SK-N-SH treated with all-trans-retinoic acid at 6 μM for 48 hours (cell line): Measurements from ENCODE around the gene PSEN2.

Experiments
- CREB5 ChIP-seq: fragments of 250-450 bp; sonication (Bioruptor Pico); IDR thresholded peaks from 2 replicates; pipeline ENCODE4 v1.5.1; 2020; ENCODE audit warnings: low read depth, mild to moderate bottlenecking, moderate library complexity
- ISL1 ChIP-seq: fragments of 250-450 bp; sonication (Bioruptor Pico); IDR thresholded peaks from 2 replicates; pipeline ENCODE4 v2.1.2; 2022; ENCODE audit warnings: mild to moderate bottlenecking, moderate library complexity
- PATZ1 ChIP-seq: fragments of 250-450 bp; sonication (Bioruptor Pico); IDR thresholded peaks from 2 replicates; pipeline ENCODE4 v1.8.0; 2020; ENCODE audit warnings: mild to moderate bottlenecking, moderate library complexity, borderline replicate concordance
- POU6F1 ChIP-seq: fragments of 250-450 bp; sonication (Bioruptor Pico); IDR thresholded peaks from 2 replicates; pipeline ENCODE4 v1.8.0; 2021; ENCODE audit warnings: low read depth, mild to moderate bottlenecking, moderate library complexity, borderline replicate concordance
- PPARA ChIP-seq: fragments of 250-450 bp; sonication (Bioruptor Pico); IDR thresholded peaks from 2 replicates; pipeline ENCODE4 v1.5.0; 2020; ENCODE audit warnings: mild to moderate bottlenecking, borderline replicate concordance
- RARB ChIP-seq: fragments of 250-450 bp; sonication (Bioruptor Pico); IDR thresholded peaks from 2 replicates; pipeline ENCODE4 v1.8.0; 2021; ENCODE audit warnings: mild to moderate bottlenecking, moderate library complexity
- SNAI2 ChIP-seq: fragments of 250-450 bp; sonication (Bioruptor Pico); IDR thresholded peaks from 2 replicates; pipeline ENCODE4 v1.5.0; 2020; ENCODE audit warnings: mild to moderate bottlenecking, moderate library complexity
- TCF4 ChIP-seq: fragments of 250-450 bp; sonication (Bioruptor Pico); IDR thresholded peaks from 2 replicates; pipeline ENCODE4 v1.8.0; 2021; ENCODE audit warnings: mild to moderate bottlenecking, moderate library complexity, borderline replicate concordance
- ZFP30 ChIP-seq: fragments of 450-650 bp; formaldehyde crosslinking; IDR thresholded peaks from 2 replicates; pipeline ENCODE4 v1.5.0; 2022; ENCODE audit warnings: mild to moderate bottlenecking, moderate library complexity

GRCh38 chr1:226827458-226827857 is 43.0 kb upstream of the PSEN2 start:
- TF ChIP-seq RARB (CRISPR knock-in tag) (no peak), PATZ1 (CRISPR knock-in tag) (no peak), ZFP30 (CRISPR knock-in tag) (no peak), CREB5 (CRISPR knock-in tag) (no peak), TCF4 (no peak), SNAI2 (no peak), ISL1 (CRISPR knock-in tag) (no peak), POU6F1 (CRISPR knock-in tag) (no peak), PPARA (CRISPR knock-in tag) (no peak)
